Stomach (tissue), 19 donors: ENCODE measurements around the gene SPDYE5. TPM values are rescaled to one million over a fixed set of nuclear protein-coding genes. Genes with fewer than 3 reads are reported as not detected.
"Not testable (repeated sequence)": the region's sequence is repeated elsewhere in the genome, so short reads cannot be mapped to it uniquely, and the experiment has no call there.

ENCODE experiments used
- DNase-seq, 2 donors: peaks; one replicate each; pipeline versions ENCODE4 v3.0.0 to v3.0.0-alpha.2; 2013 to 2019
- H3K27ac ChIP-seq, 5 donors: fragments of 200-600 bp in 4 of 5; sonication (generic) in 4 of 5; one replicate each; pipeline ENCODE4 v1.5.1; 2013 to 2019; ENCODE audit warnings: mild to moderate bottlenecking in 1 of 5, moderate library complexity in 1 of 5
- H3K27me3 ChIP-seq, 3 donors: fragments of 200-600 bp; sonication (generic); one replicate each; pipeline ENCODE4 v1.5.1; 2017 to 2019; ENCODE audit warnings: mixed run types in 1 of 3
- H3K36me3 ChIP-seq, 4 donors: fragments of 200-600 bp; sonication (generic); 1 replicate in 3 of 4; 2 replicates in 1 of 4; pipeline ENCODE4 v1.5.1; 2016 to 2019
- H3K4me1 ChIP-seq, 4 donors: fragments of 200-600 bp; sonication (generic); one replicate each; pipeline ENCODE4 v1.5.1; 2016 to 2019
- H3K4me3 ChIP-seq, 4 donors: fragments of 200-600 bp; sonication (generic) in 3 of 4; one replicate each; pipeline ENCODE4 v1.5.1; 2016 to 2019; ENCODE audit warnings: mild to moderate bottlenecking in 1 of 4
- H3K9me3 ChIP-seq, 4 donors: fragments of 200-600 bp; sonication (generic); one replicate each; pipeline ENCODE4 v1.5.1; 2016 to 2019
- WGBS, 5 donors: extraction: QIAGEN DNeasy Blood & Tissue Kit in 3 of 5; methylation state at CpG; one replicate each; pipeline versions ENCODE4 v1.1.5 to v1.1.7; 2013 to 2018; 5-methylcytosine and 5-hydroxymethylcytosine counted together
- intact Hi-C: fragments of 100-400 bp; cut with DNase I; formaldehyde crosslinking; loops from one replicate; pipeline ENCODE4 v1.15.1; 2023; ENCODE audit warnings: low total_unique reads
- long read RNA-seq, 10 donors: transcript quantifications; one replicate each; lab custom pipeline, GENCODE V29; 2026
- polyA plus RNA-seq, 3 donors: library from polyadenylated mRNA; stranded (reverse); fragments of 200-250 nt; gene quantifications; one replicate each; pipeline ENCODE4 v1.2.3, GENCODE V29; 2013
- total RNA-seq, 5 donors: library from RNA; depleted of rRNA; stranded (reverse); fragments of >200 nt; gene quantifications; one replicate each; pipeline versions ENCODE4 v1.1.0 to v1.2.3, GENCODE V29; 2014 to 2016
- TF ChIP-seq, protein P1 (sequence below), 7 experiments: fragments of 450-650 bp in 4 of 7; fragments of 200-600 bp in 3 of 7; sonication (generic) in 3 of 7; IDR thresholded peaks; one replicate each; pipeline ENCODE4 v1.5.1; 2016 to 2019; ENCODE audit warnings: antibody characterized with exemption in 7 of 7, control low read depth in 2 of 7, mild to moderate bottlenecking in 1 of 7
- donor health status: healthy with polysubstance abuse.
- donor health status: Bipolar disorder and iron deficiency.
- donor health status: healthy.

Gene SPDYE5, protein sequence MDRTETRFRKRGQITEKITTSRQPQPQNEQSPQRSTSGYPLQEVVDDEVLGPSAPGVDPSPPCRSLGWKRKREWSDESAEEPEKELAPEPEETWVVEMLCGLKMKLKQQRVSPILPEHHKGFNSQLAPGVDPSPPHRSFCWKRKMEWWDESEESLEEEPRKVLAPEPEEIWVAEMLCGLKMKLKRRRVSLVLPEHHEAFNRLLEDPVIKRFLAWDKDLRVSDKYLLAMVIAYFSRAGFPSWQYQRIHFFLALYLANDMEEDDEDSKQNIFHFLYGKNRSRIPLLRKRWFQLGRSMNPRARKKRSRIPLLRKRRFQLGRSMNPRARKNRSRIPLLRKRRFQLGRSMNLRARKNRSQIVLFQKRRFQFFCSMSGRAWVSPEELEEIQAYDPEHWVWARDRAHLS
- under 1 TPM in 1 of 5 donors, not detected in 4; 0.37 TPM for total RNA-seq
- not detected for polyA plus RNA-seq
- long read RNA-seq, donor 1: 0 reads
- long read RNA-seq, donor 2: 0 reads
- long read RNA-seq, donor 3: 0 reads
- long read RNA-seq, donor 4: 0 reads
- long read RNA-seq, donor 5: 0 reads
- long read RNA-seq, donor 6: 0 reads
- long read RNA-seq, donor 7: 0 reads
- long read RNA-seq, donor 8, partial matches to known transcripts: 6 of 6 reads
- long read RNA-seq, donor 8, other reads (novel, unspliced or antisense): 0 of 6 reads
- long read RNA-seq, donor 9: 0 reads
- long read RNA-seq, donor 10: 0 reads

DNA sequence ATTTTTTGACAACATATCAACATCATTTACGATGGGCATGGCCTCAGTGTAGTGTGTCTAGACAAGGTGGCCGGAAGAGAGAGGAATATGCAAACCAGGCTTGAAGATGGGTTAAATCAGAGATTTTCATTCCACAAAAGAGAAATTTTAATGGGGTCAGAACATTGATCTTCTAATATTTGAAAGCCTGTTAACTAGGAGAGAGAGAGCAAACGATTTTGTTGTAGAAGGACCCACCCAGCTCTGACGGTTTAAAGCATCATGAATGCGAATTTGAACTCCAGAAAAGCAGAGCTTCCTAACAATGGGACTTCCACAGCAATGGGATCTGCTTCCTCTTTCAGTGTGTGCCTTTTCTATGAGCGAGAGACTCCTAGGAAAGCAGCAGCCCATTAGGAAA, at the start of gene SPDYE5:
Gene SPDYE5, plus strand, starts transcription at position 301 of the 400 bp plus-strand sequence. CDS start 1,728 bp downstream, outside the sequence.
- H3K9me3 ChIP-seq, H3K4me3 ChIP-seq, intact Hi-C loops, DNase-seq, H3K27ac ChIP-seq, H3K36me3 ChIP-seq, H3K27me3 ChIP-seq, H3K4me1 ChIP-seq: not testable (repeated sequence)
- WGBS, 5 donors: 60 to 80% (median 69%) methylated on average over 5 to 6 of the region's 6 CpGs

- Histone ChIP-seq H3K4me3 (peak overlapping the region; percentile 52 to 60 (median 58)), H3K36me3 (peaks cover 24 to 33% (median 33%) of the 10 kb centered on the region in 4 donors), H3K27ac (peak overlapping the region; percentile 83 to 94 (median 87))
- H3K27me3 ChIP-seq, H3K9me3 ChIP-seq, intact Hi-C loops, H3K4me1 ChIP-seq: not testable (repeated sequence)
- DNase-seq: peak in 1 of 2 donors; percentile 35
- WGBS, 5 donors: 0 to 2% (median 0%) methylated on average over 2 to 44 of the region's 76 CpGs
Measured at GRCh38 chr7:75442465-75443111, 49.5 kb upstream of the SPDYE5 start.

- H3K4me3 ChIP-seq, H3K9me3 ChIP-seq, H3K4me1 ChIP-seq, DNase-seq, H3K27me3 ChIP-seq, H3K27ac ChIP-seq, intact Hi-C loops: not testable (repeated sequence)
- WGBS, 5 donors: 91 to 100% (median 97%) methylated on average over 2 to 4 of the region's 5 CpGs
- peaks cover 0 to 13% (median 8%) of the 10 kb centered on the region in 4 donors for H3K36me3 ChIP-seq
Measured at GRCh38 chr7:75449946-75450345, 42.2 kb upstream of the SPDYE5 start.

DNA sequence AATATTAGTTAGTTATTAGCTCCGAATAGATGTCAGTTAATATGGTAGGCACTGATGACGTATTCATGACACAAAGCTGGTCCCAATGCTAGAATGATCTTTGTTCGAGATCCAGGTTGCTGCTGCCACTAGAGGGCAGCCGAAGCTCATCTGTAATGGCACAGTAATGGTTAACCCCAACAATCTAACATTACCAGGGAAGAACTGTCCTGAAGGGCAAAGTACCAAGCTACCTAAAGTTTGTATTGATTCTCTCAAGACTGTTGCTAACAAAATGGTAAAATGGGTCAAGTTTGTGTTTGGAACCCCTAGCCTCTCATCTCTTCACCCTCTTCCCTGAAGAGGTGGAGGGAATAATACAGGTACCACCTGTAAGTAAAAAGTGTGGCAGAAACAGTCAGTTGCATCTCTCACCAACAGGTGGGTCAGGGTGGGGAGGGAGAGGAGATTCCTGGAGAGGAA, 39.6 kb upstream of the SPDYE5 start:
- WGBS, 5 donors: 1 to 11% (median 5%) methylated on average over 3 to 4 of the region's 4 CpGs
- H3K27me3 ChIP-seq, H3K27ac ChIP-seq, DNase-seq, H3K4me3 ChIP-seq, H3K9me3 ChIP-seq, H3K4me1 ChIP-seq, intact Hi-C loops: not testable (repeated sequence)
- peaks cover 0 to 15% (median 8%) of the 10 kb centered on the region in 4 donors for H3K36me3 ChIP-seq
- TF ChIP-seq, protein P1, sequence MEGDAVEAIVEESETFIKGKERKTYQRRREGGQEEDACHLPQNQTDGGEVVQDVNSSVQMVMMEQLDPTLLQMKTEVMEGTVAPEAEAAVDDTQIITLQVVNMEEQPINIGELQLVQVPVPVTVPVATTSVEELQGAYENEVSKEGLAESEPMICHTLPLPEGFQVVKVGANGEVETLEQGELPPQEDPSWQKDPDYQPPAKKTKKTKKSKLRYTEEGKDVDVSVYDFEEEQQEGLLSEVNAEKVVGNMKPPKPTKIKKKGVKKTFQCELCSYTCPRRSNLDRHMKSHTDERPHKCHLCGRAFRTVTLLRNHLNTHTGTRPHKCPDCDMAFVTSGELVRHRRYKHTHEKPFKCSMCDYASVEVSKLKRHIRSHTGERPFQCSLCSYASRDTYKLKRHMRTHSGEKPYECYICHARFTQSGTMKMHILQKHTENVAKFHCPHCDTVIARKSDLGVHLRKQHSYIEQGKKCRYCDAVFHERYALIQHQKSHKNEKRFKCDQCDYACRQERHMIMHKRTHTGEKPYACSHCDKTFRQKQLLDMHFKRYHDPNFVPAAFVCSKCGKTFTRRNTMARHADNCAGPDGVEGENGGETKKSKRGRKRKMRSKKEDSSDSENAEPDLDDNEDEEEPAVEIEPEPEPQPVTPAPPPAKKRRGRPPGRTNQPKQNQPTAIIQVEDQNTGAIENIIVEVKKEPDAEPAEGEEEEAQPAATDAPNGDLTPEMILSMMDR (IDR thresholded peaks at IDR 0.05): peak in 3 of 7 experiments; percentile 11 to 46 (median 38)

GRCh38 chr7:75456403-75456802, 35.7 kb upstream of the SPDYE5 start:
- H3K27me3 ChIP-seq, DNase-seq, H3K4me3 ChIP-seq, intact Hi-C loops, H3K9me3 ChIP-seq, H3K27ac ChIP-seq, H3K4me1 ChIP-seq: not testable (repeated sequence)
- 75 to 91% (median 86%) methylated on average over 5 to 9 of the region's 10 CpGs for WGBS, 5 donors
- H3K36me3 ChIP-seq: peaks cover 0 to 15% (median 8%) of the 10 kb centered on the region in 4 donors

DNA sequence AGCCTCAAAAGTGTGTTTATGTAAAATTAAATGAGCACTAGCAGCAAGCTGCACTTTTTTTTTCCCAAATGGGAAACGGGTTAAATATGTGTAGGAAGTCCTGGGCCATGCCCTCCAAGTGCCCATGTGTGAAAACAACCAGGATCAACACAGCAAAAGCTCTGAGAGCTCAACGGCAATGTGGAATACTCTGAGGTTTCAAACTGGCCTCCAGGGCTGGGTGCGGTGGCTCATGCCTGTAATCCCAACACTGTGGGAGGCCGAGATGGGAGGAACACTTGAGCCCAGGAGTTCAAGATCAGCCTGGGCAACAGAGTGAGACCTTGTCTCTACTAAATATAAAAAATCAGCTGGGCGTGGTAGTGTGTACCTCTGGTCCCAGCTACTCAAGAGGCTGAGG, 34.1 kb upstream of the SPDYE5 start:
- H3K9me3 ChIP-seq, H3K4me3 ChIP-seq, intact Hi-C loops, H3K4me1 ChIP-seq, DNase-seq, H3K27ac ChIP-seq, H3K27me3 ChIP-seq: not testable (repeated sequence)
- WGBS, 5 donors: 0 to 91% (median 56%) methylated on average over 1 to 2 of the region's 5 CpGs
- H3K36me3 ChIP-seq: peaks cover 0 to 16% (median 9%) of the 10 kb centered on the region in 4 donors

GRCh38 chr7:75460541-75460940, 31.6 kb upstream of the SPDYE5 start:
- H3K27me3 ChIP-seq, H3K9me3 ChIP-seq, DNase-seq, H3K27ac ChIP-seq, H3K4me1 ChIP-seq, intact Hi-C loops, H3K4me3 ChIP-seq: not testable (repeated sequence)
- 80 to 93% (median 84%) methylated on average over 1 to 4 of the region's 5 CpGs; no CpG with 5 or more reads in 1 of the 5 donors for WGBS, 5 donors
- H3K36me3 ChIP-seq: peaks cover 0 to 11% (median 7%) of the 10 kb centered on the region in 4 donors

DNA sequence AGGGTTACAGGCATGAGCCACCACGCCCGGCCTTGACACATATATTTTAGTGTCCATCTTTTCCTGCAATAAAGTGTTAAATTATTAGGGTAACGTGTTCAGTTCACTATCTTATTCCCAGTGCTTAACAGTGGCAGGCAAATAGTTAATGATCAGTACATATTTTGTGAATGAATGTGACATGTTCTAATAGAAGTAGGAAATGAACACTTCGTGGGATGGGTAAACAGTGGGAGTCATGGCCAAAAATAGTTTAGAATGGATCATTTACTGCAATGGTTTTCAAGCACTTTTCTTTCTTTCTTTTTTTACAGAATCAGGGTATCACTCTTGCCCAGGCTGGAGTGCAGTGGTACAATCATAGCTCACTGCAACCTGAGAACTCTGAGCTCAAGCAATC, 22.0 kb upstream of the SPDYE5 start:
- WGBS, 5 donors: 90 to 100% (median 100%) methylated on average over 2 to 3 of the region's 4 CpGs; no CpG with 5 or more reads in 1 of the 5 donors
- H3K9me3 ChIP-seq, intact Hi-C loops, DNase-seq, H3K4me1 ChIP-seq, H3K27ac ChIP-seq, H3K27me3 ChIP-seq, H3K4me3 ChIP-seq: not testable (repeated sequence)
- peaks cover 8 to 63% (median 54%) of the 10 kb centered on the region in 4 donors for H3K36me3 ChIP-seq

- DNase-seq, H3K27me3 ChIP-seq, H3K27ac ChIP-seq, intact Hi-C loops, H3K4me3 ChIP-seq, H3K9me3 ChIP-seq: not testable (repeated sequence)
- peaks cover 10 to 34% (median 30%) of the 10 kb centered on the region in 4 donors for H3K36me3 ChIP-seq
- peaks cover 0 to 14% (median 4%) of the 10 kb centered on the region in 4 donors for H3K4me1 ChIP-seq
Measured at GRCh38 chr7:75477457-75477856, 14.7 kb upstream of the SPDYE5 start.

DNA sequence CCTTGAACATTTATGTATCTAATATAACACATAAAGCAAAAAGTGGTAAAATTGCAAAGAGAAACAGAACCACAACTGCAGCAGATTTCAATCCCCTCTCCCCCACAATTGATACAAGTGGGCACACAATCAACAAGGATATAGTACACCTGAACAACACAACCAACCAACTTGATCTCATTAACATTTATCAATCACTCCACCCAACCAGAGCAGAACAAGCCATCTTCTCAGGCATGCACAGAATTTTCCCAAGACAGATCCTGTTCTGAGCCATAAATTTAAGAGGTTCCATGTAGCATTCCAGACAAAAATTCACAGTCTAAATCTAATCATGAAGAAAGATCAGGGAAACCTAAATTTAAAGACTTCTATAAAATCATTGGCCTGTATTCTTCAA, 11.8 kb upstream of the SPDYE5 start:
- DNase-seq, H3K9me3 ChIP-seq, intact Hi-C loops, H3K27me3 ChIP-seq, H3K27ac ChIP-seq, H3K4me3 ChIP-seq: not testable (repeated sequence)
- peaks cover 0 to 14% (median 5%) of the 10 kb centered on the region in 4 donors for H3K4me1 ChIP-seq
- peaks cover 4 to 12% (median 7%) of the 10 kb centered on the region in 4 donors for H3K36me3 ChIP-seq
